ENCODE data around the gene MRPL11. TPM values are rescaled to one million over a fixed set of nuclear protein-coding genes. Genes with fewer than 3 reads are reported as not detected.

Gene MRPL11
- total and polyA plus RNA-seq, 2 of the 13 experiments (the other 11 are each of a cell fraction or from before 2014, with no cell fraction given) = 72.9 to 176 TPM

- no peak for TF ChIP-seq PAXIP1 (CRISPR knock-in tag; conservative IDR thresholded peaks at IDR 0.05)
- no peak for TF ChIP-seq RBAK (CRISPR knock-in tag; IDR thresholded peaks at IDR 0.05)
- TF ChIP-seq ZNF670 (CRISPR knock-in tag; IDR thresholded peaks at IDR 0.05; ENCODE audit: borderline replicate concordance) = no peak
- TF ChIP-seq, protein P1, sequence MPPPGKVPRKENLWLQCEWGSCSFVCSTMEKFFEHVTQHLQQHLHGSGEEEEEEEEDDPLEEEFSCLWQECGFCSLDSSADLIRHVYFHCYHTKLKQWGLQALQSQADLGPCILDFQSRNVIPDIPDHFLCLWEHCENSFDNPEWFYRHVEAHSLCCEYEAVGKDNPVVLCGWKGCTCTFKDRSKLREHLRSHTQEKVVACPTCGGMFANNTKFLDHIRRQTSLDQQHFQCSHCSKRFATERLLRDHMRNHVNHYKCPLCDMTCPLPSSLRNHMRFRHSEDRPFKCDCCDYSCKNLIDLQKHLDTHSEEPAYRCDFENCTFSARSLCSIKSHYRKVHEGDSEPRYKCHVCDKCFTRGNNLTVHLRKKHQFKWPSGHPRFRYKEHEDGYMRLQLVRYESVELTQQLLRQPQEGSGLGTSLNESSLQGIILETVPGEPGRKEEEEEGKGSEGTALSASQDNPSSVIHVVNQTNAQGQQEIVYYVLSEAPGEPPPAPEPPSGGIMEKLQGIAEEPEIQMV (CRISPR knock-in tag; IDR thresholded peaks at IDR 0.05; ENCODE audit: low read depth) = no peak
- peak; percentile 19; the same call in 1 of the 2 replicates for TF ChIP-seq MAX (IDR thresholded peaks at IDR 0.05)
- TF ChIP-seq, protein P2, sequence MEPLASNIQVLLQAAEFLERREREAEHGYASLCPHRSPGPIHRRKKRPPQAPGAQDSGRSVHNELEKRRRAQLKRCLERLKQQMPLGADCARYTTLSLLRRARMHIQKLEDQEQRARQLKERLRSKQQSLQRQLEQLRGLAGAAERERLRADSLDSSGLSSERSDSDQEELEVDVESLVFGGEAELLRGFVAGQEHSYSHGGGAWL (CRISPR knock-in tag; IDR thresholded peaks at IDR 0.05) = no peak
- TF ChIP-seq HNF4A (CRISPR knock-in tag; IDR thresholded peaks at IDR 0.05) = no peak
- TF ChIP-seq ZNF44 (CRISPR knock-in tag; IDR thresholded peaks at IDR 0.05) = no peak
- TF ChIP-seq MTA1 (CRISPR knock-in tag; IDR thresholded peaks at IDR 0.05; ENCODE audit: borderline replicate concordance) = no peak
- no peak for TF ChIP-seq ZNF484 (CRISPR knock-in tag; IDR thresholded peaks at IDR 0.05; ENCODE audit: borderline replicate concordance, low read depth)
- no peak for TF ChIP-seq STAT5B (CRISPR knock-in tag; IDR thresholded peaks at IDR 0.05)
- TF ChIP-seq SNRNP70 (IDR thresholded peaks at IDR 0.05; ENCODE audit: low read depth, low read length) = no peak
- TF ChIP-seq HDAC2 (CRISPR knock-in tag; IDR thresholded peaks at IDR 0.05) = peak; percentile 31; the same call in 1 of the 2 replicates
- TF ChIP-seq, protein P3, sequence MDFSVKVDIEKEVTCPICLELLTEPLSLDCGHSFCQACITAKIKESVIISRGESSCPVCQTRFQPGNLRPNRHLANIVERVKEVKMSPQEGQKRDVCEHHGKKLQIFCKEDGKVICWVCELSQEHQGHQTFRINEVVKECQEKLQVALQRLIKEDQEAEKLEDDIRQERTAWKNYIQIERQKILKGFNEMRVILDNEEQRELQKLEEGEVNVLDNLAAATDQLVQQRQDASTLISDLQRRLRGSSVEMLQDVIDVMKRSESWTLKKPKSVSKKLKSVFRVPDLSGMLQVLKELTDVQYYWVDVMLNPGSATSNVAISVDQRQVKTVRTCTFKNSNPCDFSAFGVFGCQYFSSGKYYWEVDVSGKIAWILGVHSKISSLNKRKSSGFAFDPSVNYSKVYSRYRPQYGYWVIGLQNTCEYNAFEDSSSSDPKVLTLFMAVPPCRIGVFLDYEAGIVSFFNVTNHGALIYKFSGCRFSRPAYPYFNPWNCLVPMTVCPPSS (IDR thresholded peaks at IDR 0.05) = no peak
- no peak; the same call in 1 of the 2 replicates for TF ChIP-seq NFKB2 (CRISPR knock-in tag; IDR thresholded peaks at IDR 0.05; ENCODE audit: borderline replicate concordance)
- no peak for TF ChIP-seq PAX8 (CRISPR knock-in tag; IDR thresholded peaks at IDR 0.05; ENCODE audit: borderline replicate concordance)
- TF ChIP-seq NRL (CRISPR knock-in tag; IDR thresholded peaks at IDR 0.05; ENCODE audit: borderline replicate concordance) = no peak
- no peak for TF ChIP-seq NR2F1 (CRISPR knock-in tag; IDR thresholded peaks at IDR 0.05)
- no peak for TF ChIP-seq HMG20B (CRISPR knock-in tag; conservative IDR thresholded peaks at IDR 0.05)
- peak; percentile 30; the same call in 1 of the 2 replicates for TF ChIP-seq GATAD2A (CRISPR knock-in tag; IDR thresholded peaks at IDR 0.05)
- peak; percentile 33; the same call in 1 of the 2 replicates for TF ChIP-seq ZNF124 (CRISPR knock-in tag; IDR thresholded peaks at IDR 0.05)
- TF ChIP-seq DMAP1 (CRISPR knock-in tag; IDR thresholded peaks at IDR 0.05) = no peak
- no peak for TF ChIP-seq TBP (CRISPR knock-in tag; IDR thresholded peaks at IDR 0.05)
These were observed 30.0 kb downstream of the MRPL11 start (continued) for GRCh38 chr11:66408488-66409214.

Data from HepG2 (cell line).